Measurements from ENCODE around the gene CBFB. TPM values are rescaled to one million over a fixed set of nuclear protein-coding genes. Genes with fewer than 3 reads are reported as not detected.

Gene CBFB
- total RNA-seq, 1 experiment from 2014 or later: 98.9 TPM

- no peak for DNase-seq (ENCODE audit: low spot score)
Observed at GRCh38 chr16:67016681-67017420, 12.1 kb upstream of the CBFB start.

DNA sequence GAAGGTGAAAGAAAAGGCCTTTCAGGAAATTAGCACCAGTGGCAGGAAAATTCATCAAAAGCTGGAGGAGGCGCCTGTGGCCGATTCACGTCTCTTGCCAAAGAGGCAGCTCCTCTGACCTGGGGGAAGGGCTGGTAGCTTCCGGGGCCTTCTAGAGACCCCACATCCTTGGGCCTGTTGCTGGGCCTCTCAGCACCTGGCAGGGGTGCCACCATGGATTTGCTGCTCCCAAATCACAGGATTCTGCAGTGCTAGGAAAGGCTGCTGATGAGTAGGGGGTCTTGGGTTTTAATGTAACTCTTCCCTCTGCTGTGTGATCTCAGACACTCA, 11.6 kb upstream of the CBFB start:
- no peak for DNase-seq (ENCODE audit: low spot score)

DNA sequence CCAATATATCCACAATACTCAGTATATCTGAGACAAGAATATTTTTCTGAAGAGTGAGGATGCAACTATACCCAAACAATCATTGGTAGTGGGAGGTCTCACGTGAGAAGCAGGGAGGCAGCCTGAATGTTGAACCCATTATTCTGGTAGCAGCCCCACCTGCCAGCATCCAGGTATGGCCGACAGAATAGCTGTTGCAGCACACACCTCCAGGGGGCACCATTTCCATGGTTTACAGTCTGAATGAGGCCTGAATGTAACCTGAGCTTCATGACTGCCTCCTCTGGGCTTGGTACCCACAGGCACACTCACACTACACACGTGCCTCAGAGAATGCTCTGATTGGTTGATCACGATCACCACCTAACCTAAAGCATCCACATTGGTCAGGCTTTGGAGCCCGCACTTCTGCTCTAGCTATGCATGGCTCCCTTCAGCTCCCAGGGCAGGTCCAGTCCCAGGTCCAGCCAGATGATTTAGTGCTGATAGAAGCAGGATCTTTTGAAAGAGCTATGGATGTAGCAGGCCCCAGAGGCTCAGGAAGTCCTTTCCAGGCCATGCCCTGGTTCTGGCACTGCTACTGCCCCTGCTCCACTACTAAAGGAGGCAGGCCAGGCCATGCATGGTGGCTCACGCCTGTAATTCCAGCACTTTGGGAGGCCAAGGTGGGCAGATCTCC, 11.0 kb upstream of the CBFB start:
- DNase-seq (ENCODE audit: low spot score): peak; percentile 95

DNA sequence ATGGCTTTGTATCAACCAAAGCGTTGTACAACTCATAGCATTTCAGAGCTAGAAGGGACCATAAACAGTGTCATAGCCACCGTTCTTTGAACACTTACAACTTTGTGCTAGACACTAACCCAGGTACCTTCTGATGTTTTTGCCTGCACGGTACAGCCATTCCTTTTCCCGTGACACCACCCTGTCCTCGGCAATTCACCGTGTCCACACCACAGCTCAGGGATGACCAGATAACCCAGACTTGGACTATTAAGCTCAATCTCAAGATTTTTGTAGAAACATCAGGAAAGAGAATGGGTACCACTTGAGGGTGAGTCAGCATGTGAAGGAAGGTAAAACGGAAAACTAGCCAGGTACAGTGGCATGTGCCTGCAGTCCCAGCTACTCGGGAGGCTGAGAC, 9.8 kb upstream of the CBFB start:
- no peak for DNase-seq (ENCODE audit: low spot score)

DNA sequence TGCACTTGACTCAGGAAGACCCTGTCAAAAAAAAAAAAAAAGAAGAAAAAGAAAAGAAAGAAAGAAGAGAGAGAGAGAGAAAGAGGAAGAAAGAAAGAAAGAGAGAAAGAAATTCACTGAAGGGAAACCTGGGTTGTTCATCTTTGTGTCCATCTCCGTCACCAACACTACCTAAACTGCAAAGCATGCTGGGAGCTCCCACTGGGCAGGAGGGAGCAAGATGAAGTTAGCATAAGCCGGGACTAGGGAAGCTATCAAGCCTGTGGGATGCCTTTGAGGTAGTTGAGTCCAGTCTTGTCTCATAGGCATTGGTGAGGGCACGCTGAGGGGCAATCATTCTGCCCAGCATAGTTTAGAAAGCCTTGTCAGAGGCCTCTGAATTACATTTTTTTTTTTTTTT, 7.6 kb upstream of the CBFB start:
- no peak for DNase-seq (ENCODE audit: low spot score)

- no peak for DNase-seq (ENCODE audit: low spot score)
Observed at GRCh38 chr16:67022531-67023214, 6.3 kb upstream of the CBFB start.

DNA sequence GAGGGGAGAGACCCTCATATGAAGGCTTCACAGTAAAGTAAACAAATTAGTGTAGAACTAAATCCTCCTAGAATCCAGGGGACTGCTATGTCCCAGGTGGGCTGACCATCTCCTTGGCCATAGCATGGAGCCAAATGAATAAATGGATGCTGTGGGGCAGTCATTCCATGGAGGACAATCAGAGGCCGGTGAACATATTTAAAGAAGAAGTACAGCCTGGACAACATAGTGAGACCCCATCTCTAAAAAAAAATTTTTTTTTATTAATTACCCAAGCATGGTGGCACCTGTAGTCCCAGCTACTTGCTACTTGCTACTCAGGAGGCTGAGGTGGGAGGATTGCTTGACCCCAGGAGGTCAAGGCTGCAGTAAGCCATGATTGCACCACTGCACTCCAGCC, 5.3 kb upstream of the CBFB start:
- DNase-seq (ENCODE audit: low spot score): no peak

GRCh38 chr16:67024384-67025209, 4.4 kb upstream of the CBFB start:
- DNase-seq (ENCODE audit: low spot score): no peak

DNA sequence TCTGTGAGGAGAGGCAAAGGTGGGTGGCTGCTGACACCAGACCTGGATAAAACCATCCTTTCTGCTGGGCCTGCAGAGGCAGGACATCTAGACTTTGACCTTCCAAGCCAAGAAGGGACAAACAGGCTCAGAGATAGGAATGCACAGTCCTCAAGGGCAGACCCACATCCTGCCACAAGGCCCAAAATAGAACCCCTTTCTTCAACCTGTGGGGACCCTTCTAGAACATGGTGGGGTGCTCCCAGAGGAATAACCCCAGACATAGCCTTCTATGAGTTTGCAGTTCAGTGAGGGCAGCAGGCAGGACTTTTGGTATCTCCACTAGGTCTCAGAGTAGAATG, 3.8 kb upstream of the CBFB start:
- DNase-seq (ENCODE audit: low spot score): no peak

GRCh38 chr16:67026570-67026969, 2.4 kb upstream of the CBFB start:
- no peak for DNase-seq (ENCODE audit: low spot score)

GRCh38 chr16:67027046-67027445, 1.9 kb upstream of the CBFB start:
- no peak for DNase-seq (ENCODE audit: low spot score)

DNA sequence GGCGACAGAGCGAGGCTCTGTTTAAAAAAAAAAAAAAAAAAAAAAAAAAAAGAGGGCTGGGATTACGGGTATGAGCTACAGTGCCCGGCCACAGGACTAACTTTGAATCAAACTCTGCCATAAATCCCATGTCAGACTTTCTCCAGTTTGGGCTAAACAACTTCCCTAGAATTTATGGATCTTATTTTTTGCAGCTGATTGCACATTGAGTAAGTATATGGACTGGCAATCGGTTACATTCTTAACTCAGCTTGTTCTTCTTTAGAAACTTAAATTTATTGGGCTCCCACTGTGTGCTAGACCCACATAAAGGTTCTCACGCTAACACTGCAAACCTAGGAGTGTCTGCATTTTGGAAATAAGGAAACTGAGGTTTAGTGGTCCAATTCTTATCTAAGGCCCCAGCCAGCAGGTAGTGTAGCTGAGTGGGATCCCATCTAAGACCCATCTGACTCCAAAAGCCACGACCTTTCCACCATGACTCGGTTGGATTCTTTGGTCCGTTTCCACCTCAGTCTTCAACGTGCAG, 718 bp upstream of the CBFB start:
- DNase-seq (ENCODE audit: low spot score): peak; percentile 15

DNA sequence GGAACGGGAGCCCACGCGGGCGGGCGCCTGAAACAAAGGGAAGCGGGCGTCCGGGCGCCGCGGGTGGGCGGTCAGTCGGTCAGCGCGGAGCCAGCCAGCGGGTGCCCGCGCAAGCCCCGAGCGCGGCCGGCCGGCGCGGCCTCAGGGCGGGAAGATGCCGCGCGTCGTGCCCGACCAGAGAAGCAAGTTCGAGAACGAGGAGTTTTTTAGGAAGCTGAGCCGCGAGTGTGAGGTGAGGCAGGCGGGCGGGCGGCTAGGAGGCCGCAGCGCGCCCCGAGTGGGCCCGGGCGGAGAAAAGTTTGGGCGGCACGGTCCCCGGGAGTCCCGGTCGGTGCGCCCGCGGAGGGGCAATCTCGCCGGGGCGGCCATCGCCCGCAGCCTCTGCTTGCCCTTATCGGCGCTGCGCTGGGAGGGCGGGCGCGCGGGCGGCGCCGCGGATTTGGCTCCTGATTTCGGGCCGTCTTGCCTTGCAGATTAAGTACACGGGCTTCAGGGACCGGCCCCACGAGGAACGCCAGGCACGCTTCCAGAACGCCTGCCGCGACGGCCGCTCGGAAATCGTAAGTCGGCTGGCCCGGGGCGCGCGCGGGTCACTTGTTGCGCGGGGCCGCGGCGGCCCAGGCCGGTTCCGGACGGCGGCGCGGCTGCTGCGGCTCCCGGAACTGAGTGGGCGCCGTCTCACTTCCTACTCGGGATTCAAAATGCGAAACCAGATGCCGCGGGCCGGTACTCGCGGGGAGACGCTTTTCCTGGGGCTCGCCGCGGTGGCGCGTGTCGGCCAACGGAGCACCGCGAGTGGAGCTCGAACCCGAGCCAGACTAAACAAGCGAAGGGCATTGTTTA, 526 bp downstream of the CBFB start:
- peak; percentile 51 for DNase-seq (ENCODE audit: low spot score)

DNA sequence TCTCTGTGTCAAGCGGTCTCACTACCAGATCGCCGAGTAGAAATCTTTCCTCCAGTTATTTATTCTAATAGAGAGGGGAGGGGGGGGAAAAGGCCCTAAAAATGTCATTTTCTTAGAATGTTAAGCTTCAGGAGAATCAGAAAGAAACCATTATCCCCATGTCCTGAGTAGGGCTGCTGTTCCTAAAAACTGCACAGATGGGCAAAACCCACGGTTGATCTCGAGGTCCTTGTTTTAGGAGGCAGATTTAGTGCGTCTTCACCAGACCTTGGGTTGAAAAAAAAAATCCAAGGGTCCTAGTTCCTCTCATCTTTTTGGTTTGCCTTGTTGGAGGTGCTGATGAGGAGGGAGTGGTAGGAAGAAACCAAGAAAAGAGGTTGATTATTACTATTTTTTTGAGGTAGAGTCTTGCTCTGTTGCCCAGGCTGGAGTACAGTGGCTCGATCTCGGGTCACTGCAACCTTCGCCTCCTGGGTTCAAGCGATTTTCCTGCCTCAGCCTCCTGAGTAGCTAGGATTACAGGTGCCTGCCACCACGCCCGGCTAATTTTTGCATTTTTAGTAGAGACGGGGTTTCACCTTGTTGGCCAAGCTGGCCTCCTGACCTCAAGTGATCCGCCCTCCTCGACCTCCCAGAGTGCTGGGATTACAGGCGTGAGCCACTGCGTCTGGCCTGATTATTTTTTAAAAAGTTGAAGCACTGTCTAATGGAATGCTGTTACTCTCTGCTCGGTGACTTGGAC, 1.4 kb downstream of the CBFB start:
- peak; percentile 33 for DNase-seq (ENCODE audit: low spot score)

DNA sequence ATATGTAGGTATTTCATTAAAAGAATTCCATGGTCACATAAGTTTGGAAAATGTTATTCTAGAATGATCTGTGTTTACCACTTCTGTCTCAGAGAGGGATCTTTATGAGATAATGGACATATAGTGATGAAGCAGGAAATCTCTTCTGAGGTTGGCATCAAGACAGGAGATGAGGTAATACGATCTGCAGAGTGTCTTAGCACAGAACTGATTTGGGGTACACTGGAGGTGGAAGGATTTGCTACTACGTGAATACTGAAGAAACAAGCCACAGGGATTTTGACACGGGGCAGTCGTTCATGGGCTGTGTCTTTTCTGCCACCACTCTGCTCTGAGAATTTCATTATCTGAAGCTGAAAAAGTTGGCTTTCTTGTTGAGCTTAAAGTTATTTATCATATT, 5.5 kb downstream of the CBFB start:
- DNase-seq (ENCODE audit: low spot score): no peak

GRCh38 chr16:67035364-67035763, 6.4 kb downstream of the CBFB start:
- DNase-seq (ENCODE audit: low spot score): no peak

DNA sequence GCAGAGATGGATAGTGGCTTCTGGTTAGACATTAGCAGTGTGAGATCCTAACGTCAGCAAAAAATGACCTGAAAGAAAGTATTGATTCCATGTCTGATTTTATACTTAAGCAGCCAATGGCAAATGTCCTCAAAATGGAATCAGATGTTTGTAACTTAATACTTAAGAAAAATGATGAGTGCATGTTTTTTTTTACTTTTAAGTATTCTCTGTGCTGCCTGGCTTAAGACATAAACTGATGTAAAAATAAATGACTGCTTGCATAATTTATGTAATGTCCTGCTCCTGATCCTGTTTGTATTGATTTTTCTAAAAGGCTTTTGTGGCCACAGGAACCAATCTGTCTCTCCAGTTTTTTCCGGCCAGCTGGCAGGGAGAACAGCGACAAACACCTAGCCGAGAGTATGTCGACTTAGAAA, 7.4 kb downstream of the CBFB start:
- no peak for DNase-seq (ENCODE audit: low spot score)

DNA sequence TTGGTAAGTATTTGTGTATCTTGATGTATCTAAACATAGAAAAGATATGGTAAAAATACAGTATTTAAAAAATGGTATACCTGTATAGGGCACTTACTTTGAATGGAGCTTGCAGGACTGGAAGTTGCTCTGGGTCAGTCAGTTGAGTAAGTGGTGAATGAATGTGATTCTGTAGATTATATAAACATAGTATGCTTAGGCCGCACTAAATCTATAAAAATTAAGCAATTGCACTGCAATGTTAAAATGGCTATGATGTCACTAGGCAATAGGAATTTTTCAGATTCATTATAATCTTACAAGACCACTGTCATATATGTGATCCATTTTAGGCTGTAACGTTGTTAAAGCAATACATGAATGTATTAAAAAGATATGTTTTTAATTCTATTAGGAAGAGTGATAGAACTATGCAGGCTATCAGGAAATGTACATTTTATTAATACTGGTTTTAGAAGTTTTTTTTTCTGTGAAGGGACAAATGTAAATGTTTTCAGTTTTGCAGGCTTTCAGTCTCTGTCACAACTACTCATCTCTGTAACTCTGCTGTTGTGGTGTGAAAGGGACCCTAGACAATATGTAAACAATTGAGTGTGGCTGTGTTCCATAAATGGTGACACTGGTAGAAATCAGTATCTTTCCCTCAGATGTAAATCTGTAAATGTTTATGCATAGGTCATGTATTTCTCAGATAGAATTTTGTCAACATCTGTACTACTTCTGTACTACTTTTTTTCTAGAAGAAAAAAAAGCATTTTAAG, 10.5 kb downstream of the CBFB start:
- no peak for DNase-seq (ENCODE audit: low spot score)

- DNase-seq (ENCODE audit: low spot score): no peak
Observed at GRCh38 chr16:67040166-67040565, 11.2 kb downstream of the CBFB start.

DNA sequence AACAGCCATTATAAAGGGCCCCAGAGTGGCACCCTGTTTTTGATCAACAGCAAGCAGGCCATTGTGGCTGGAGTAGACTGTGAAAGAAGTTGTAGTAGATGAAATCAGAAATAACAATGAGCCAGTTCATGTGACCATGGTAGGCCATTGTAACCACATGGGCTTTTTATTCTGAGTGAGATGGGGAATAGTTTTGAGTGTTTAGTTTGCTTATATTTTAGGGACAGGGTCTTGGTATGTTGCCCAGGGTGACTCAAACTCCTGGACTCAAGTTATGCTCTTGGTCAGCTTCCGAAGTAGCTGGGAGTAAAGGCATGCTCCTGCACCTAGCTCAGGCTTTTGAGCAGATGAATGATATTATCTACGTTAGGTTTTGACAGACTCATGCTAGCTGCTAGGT, 12.0 kb downstream of the CBFB start:
- DNase-seq (ENCODE audit: low spot score): no peak

All from HT-29 (cell line).